Prostate gland (tissue), 2 donors: ENCODE measurements around the gene ABCC8.

Source experiments
- POLR2AphosphoS5 ChIP-seq: sonication (generic); formaldehyde crosslinking; IDR thresholded peaks from one replicate; pipeline ENCODE4 v1.6.1; 2017; ENCODE audit warnings: antibody characterized with exemption
- TF ChIP-seq, protein P1 (sequence below), 4 experiments: fragments of 200-600 bp in 2 of 4; fragments of 450-650 bp in 2 of 4; sonication (generic) in 2 of 4; IDR thresholded peaks; 1 replicate in 3 of 4; 2 replicates in 1 of 4; pipeline ENCODE4 v1.5.1; 2016 to 2019; ENCODE audit warnings: antibody characterized with exemption in 4 of 4, mild to moderate bottlenecking in 2 of 4, moderate library complexity in 2 of 4

- TF ChIP-seq, protein P1, sequence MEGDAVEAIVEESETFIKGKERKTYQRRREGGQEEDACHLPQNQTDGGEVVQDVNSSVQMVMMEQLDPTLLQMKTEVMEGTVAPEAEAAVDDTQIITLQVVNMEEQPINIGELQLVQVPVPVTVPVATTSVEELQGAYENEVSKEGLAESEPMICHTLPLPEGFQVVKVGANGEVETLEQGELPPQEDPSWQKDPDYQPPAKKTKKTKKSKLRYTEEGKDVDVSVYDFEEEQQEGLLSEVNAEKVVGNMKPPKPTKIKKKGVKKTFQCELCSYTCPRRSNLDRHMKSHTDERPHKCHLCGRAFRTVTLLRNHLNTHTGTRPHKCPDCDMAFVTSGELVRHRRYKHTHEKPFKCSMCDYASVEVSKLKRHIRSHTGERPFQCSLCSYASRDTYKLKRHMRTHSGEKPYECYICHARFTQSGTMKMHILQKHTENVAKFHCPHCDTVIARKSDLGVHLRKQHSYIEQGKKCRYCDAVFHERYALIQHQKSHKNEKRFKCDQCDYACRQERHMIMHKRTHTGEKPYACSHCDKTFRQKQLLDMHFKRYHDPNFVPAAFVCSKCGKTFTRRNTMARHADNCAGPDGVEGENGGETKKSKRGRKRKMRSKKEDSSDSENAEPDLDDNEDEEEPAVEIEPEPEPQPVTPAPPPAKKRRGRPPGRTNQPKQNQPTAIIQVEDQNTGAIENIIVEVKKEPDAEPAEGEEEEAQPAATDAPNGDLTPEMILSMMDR (IDR thresholded peaks at IDR 0.05) = no peak
- no peak for TF ChIP-seq POLR2AphosphoS5
These were observed 110.2 kb downstream of the ABCC8 start for GRCh38 chr11:17366495-17366894.
